KG1 (cell line): ENCODE data around the gene HEPACAM.

ENCODE experiments used
- DNase-seq: peaks from one replicate; lab custom pipeline; 2025; lab: John Stamatoyannopoulos, UW

The HEPACAM gene

GRCh38 chr11:124899383-124900145, 36.3 kb downstream of the HEPACAM start:
- DNase-seq, result no peak

- DNase-seq, result no peak
These were observed 37.1 kb downstream of the HEPACAM start for GRCh38 chr11:124898711-124899110.

GRCh38 chr11:124898263-124898680, 37.6 kb downstream of the HEPACAM start:
- no peak for DNase-seq

GRCh38 chr11:124897674-124898262, 38.1 kb downstream of the HEPACAM start, which contains the start of gene ROBO4:
Gene ROBO4 (minus strand): TSS chr11:124897865. CDS start chr11:124897795, 70 bp downstream.
- no peak for DNase-seq

- no peak for DNase-seq
These were observed 38.9 kb downstream of the HEPACAM start for GRCh38 chr11:124896821-124897391.

GRCh38 chr11:124896071-124896750, 39.6 kb downstream of the HEPACAM start:
- DNase-seq, result no peak

GRCh38 chr11:124895471-124895971, 40.3 kb downstream of the HEPACAM start:
- no peak for DNase-seq

- DNase-seq, result no peak
These were observed 41.0 kb downstream of the HEPACAM start for GRCh38 chr11:124894606-124895430.

- no peak for DNase-seq
These were observed 42.0 kb downstream of the HEPACAM start for GRCh38 chr11:124893781-124894401.

GRCh38 chr11:124892750-124893454, 42.9 kb downstream of the HEPACAM start:
- DNase-seq, result no peak

GRCh38 chr11:124892146-124892545, 43.7 kb downstream of the HEPACAM start:
- no peak for DNase-seq

- no peak for DNase-seq
These were observed 44.4 kb downstream of the HEPACAM start for GRCh38 chr11:124891373-124891861.

- DNase-seq, result no peak
These were observed 45.0 kb downstream of the HEPACAM start for GRCh38 chr11:124890683-124891372.

GRCh38 chr11:124890151-124890550, 45.7 kb downstream of the HEPACAM start:
- DNase-seq, result no peak

GRCh38 chr11:124889191-124890091, 46.4 kb downstream of the HEPACAM start:
- no peak for DNase-seq

GRCh38 chr11:124887667-124888013, 48.2 kb downstream of the HEPACAM start:
- no peak for DNase-seq

- no peak for DNase-seq
These were observed 48.7 kb downstream of the HEPACAM start for GRCh38 chr11:124886978-124887666.

GRCh38 chr11:124886476-124886875, 49.4 kb downstream of the HEPACAM start:
- DNase-seq, result no peak
